SK-N-MC (cell line): ENCODE data around the gene SAV1.
"Not testable (repeated sequence)": the region's sequence is repeated elsewhere in the genome, so short reads cannot be mapped to it uniquely, and the experiment has no call there.

Experiments
- DNase-seq: peaks from one replicate; pipeline ENCODE4 v3.0.0-alpha.2; 2011; ENCODE audit warnings: low read depth, low spot score
- H3K27ac ChIP-seq: fragments of 200-600 bp; sonication (generic); 2 replicates; pipeline ENCODE4 v1.5.1; 2016; ENCODE audit warnings: mixed run types
- H3K36me3 ChIP-seq: fragments of 200-600 bp; sonication (generic); 2 replicates; pipeline ENCODE4 v1.6.1; 2017; ENCODE audit warnings: antibody characterized with exemption, low read length, mixed read lengths; ENCODE audit not compliant: insufficient read depth
- H3K4me3 ChIP-seq: fragments of 200-600 bp; sonication (generic); 2 replicates; pipeline ENCODE4 v1.5.1; 2016
- H3K9ac ChIP-seq: fragments of 200-600 bp; sonication (generic); 2 replicates; pipeline ENCODE4 v1.8.0; 2017; ENCODE audit warnings: mixed run types, mixed read lengths; ENCODE audit not compliant: insufficient read length
- H3K9me3 ChIP-seq: fragments of 200-600 bp; sonication (generic); 2 replicates; pipeline ENCODE4 v1.6.1; 2017; ENCODE audit warnings: low read depth, mild to moderate bottlenecking, antibody characterized with exemption, low read length, moderate library complexity, mixed read lengths
- EZH2 ChIP-seq: fragments of 200-600 bp; sonication (generic); IDR thresholded peaks from one replicate; pipeline ENCODE4 v1.6.1; 2017; ENCODE audit warnings: antibody characterized with exemption
- FOXP2 ChIP-seq: optimal IDR thresholded peaks from 2 replicates; pipeline ENCODE3; 2011; ENCODE audit warnings: mild to moderate bottlenecking, moderate library complexity; ENCODE audit not compliant: insufficient read depth; ENCODE audit errors: extremely low read length, control extremely low read depth
- POLR2AphosphoS5 ChIP-seq: IDR thresholded peaks from 2 replicates; pipeline ENCODE4 v1.6.1; 2012; ENCODE audit warnings: mild to moderate bottlenecking, low read depth, low read length, borderline replicate concordance

Gene SAV1

DNA sequence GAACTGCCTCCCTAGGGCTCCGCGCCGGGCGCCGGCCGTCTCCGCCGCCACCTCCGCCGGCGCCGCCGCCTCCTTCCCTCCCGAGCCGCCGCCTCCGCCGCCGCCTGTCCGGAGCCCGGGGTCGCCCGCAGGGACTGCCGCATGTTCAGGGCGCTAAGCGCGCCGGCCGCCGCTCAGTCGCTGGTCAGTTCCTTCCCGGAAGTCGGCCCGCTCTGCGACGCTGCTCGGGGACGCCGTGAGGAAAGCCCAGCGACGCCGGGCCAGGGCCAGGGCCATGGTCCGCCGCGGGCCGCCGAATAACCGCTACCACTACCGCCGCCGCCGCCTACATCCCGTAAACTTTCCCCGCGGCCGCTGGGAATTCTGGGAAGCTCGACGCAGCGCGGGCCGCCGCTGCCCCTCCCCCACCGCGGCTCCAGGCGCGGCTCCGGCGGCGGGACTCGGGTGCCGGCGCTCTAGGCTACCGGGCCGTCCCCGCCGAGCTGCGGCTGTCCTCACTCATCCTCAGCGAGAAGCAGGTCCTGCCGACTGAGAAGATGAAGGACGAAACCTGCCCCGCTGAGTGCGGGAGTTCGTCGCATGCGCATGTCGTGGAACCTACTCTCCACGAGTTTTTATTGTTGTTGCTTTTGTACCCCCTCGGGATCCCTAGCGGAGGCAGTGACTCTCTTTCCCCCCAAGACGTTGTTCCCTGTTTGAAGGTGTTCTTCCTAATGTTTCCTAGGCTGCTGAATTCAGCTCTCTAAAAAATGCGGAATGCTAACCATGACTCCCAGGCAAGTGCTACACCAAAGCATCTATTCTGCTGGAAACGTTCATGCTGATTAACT, at the start of gene SAV1:
TSS of gene SAV1 (minus strand) at position 311 of the 830 bp plus-strand sequence. CDS start 339 bp downstream, outside the sequence.
- TF ChIP-seq FOXP2 = no peak
- peak; percentile 96 for TF ChIP-seq POLR2AphosphoS5
- TF ChIP-seq EZH2 = no peak
- H3K27ac ChIP-seq = peak within 1 kb of the TSS; percentile 86
- peaks cover 14% of the 10 kb centered on the region for H3K36me3 ChIP-seq
- peak within 1 kb of the TSS; percentile 98 for H3K4me3 ChIP-seq
- H3K9me3 ChIP-seq = no peaks in the 10 kb centered on the region
- DNase-seq = peak; percentile 52
- peak within 1 kb of the TSS; percentile 89 for H3K9ac ChIP-seq

- Histone ChIP-seq H3K9ac (no peak overlapping the region), H3K36me3 (peaks cover 4% of the 10 kb centered on the region), H3K27ac (no peak overlapping the region), H3K9me3 (no peaks in the 10 kb centered on the region), H3K4me3 (no peak overlapping the region)
- TF ChIP-seq POLR2AphosphoS5 (no peak), EZH2 (no peak), FOXP2 (no peak)
- no peak for DNase-seq
Observed at GRCh38 chr14:50717811-50718210, 49.7 kb upstream of the SAV1 start.

DNA sequence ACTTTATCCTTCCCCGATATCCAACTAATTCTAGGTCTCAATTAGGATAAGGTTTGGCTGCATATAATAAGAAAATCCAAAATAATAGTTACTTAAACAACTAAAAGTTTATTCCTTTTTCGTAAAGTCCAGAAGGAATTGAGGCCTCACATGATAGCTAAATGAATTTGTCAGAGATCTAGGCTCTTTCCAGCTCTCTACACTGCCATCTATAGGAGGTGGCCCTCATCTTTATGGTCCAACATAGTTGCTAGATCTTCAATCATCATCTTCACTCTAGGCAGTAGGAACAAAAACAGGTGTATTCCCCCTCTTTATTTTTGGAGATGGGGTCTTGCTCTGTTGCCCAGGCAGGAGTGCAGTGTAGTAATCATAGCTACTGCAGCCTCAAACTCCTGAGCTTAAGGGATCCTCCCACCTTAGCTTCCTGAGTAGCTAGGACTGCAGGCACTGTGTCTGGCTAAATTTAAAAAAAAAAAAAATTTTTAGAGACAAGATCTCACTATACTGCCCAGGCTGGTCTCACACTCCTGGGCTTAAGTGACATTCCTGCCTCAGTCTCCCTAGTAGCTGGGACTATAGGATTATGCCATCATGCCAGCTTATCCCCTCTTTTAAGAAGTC, 46.5 kb upstream of the SAV1 start:
- H3K36me3 ChIP-seq = no peaks in the 10 kb centered on the region
- H3K9me3 ChIP-seq = no peaks in the 10 kb centered on the region
- H3K4me3 ChIP-seq = no peak overlapping the region
- TF ChIP-seq FOXP2 = no peak
- TF ChIP-seq EZH2 = no peak
- no peak for TF ChIP-seq POLR2AphosphoS5
- H3K27ac ChIP-seq = no peak overlapping the region
- H3K9ac ChIP-seq = no peak overlapping the region
- DNase-seq = peak; percentile 20

DNA sequence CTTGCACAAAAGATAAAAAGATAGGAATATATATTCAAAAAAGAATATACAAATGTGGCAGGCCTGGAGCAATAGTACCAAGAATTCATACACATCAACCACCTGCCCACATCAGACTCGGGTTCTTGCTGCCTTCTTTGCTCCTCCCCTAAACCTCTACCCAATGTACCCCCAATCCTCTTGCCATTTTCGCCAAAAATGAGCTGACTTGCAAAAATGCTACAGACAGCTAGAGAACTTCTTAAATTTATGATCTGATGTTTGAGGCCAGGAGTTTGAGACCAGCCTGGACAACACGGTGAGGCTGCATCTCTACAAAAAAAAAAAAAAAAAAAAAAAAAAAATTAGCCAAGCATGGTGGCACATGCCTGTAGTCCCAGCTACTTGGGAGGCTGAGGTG, 42.9 kb upstream of the SAV1 start:
- no peak overlapping the region for H3K4me3 ChIP-seq
- no peaks in the 10 kb centered on the region for H3K36me3 ChIP-seq
- no peak overlapping the region for H3K9ac ChIP-seq
- no peak for DNase-seq
- H3K27ac ChIP-seq = no peak overlapping the region
- no peak for TF ChIP-seq EZH2
- TF ChIP-seq FOXP2 = no peak
- TF ChIP-seq POLR2AphosphoS5 = no peak
- H3K9me3 ChIP-seq = no peaks in the 10 kb centered on the region

DNA sequence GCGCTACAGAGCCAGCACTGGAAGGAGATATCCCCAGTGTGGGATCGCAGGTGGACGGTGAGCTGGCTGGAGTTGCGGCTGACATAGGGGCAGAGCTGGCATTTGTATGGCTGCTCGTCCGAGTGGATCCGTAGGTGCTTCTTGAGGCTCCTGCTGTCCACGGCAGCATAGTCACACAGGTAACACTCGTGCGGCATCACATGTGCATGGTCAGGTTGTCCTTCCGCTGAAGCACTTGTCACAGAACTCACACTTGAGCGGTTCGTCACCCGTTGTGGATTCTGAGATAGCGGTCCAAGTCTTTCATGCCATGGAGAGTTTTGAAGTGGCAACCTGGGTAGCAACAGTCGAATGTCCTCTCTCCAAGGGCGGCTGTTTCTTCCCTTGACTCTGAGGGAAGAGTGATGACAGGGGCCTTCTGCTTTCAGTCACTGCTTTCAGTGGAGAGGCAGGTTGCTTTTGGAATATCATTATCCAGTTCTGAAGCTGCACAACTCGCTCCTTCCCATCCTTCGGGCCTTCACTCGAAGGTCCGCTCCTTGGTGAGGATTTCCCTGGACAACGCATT, 37.0 kb upstream of the SAV1 start:
- DNase-seq = no peak
- no peaks in the 10 kb centered on the region for H3K36me3 ChIP-seq
- no peak overlapping the region for H3K4me3 ChIP-seq
- no peak for TF ChIP-seq FOXP2
- no peak for TF ChIP-seq EZH2
- no peak for TF ChIP-seq POLR2AphosphoS5
- H3K9me3 ChIP-seq = no peaks in the 10 kb centered on the region
- H3K9ac ChIP-seq = no peak overlapping the region
- H3K27ac ChIP-seq = no peak overlapping the region

- TF ChIP-seq FOXP2 (no peak), POLR2AphosphoS5 (no peak), EZH2 (no peak)
- DNase-seq = no peak
- H3K9me3 ChIP-seq = no peaks in the 10 kb centered on the region
- H3K9ac ChIP-seq = no peak overlapping the region
- no peak overlapping the region for H3K4me3 ChIP-seq
- no peaks in the 10 kb centered on the region for H3K36me3 ChIP-seq
- no peak overlapping the region for H3K27ac ChIP-seq
Observed at GRCh38 chr14:50704454-50705010, 36.4 kb upstream of the SAV1 start.

DNA sequence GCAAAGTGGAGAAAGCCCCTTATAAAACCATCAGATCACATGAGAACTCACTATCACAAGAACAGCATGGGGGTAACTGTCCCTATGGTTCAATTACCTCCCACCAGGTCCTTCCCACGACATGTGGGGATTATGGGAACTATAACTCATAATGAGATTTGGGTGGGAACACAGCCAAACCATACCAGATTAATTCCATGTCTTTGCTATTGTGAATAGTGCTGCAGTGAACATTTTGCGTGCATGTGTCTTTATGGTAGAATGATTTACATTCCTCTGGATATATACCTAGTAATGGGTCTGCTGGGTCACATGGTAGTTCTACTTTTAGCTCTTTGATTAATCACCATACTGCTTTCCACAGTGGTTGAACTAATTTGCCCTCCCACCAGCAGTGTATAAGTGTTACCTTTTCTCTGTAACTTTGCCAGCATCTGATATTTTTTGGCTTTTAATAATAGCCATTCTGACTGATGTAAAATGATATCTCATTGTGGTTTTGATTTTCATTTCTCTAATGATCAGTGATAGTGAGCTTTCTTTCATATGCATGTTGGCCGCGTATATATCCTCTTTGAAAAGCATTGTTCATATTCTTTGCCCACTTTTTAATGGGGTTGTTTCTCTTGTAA, 29.7 kb upstream of the SAV1 start:
- peak; percentile 30 for DNase-seq
- Histone ChIP-seq H3K27ac (no peak overlapping the region), H3K9ac (no peak overlapping the region), H3K9me3 (no peaks in the 10 kb centered on the region), H3K4me3 (peak overlapping the region; percentile 36), H3K36me3 (no peaks in the 10 kb centered on the region)
- TF ChIP-seq POLR2AphosphoS5 = no peak

- DNase-seq, H3K4me3 ChIP-seq, H3K36me3 ChIP-seq, H3K9ac ChIP-seq, H3K27ac ChIP-seq, H3K9me3 ChIP-seq: not testable (repeated sequence)
Observed at GRCh38 chr14:50694260-50694659, 26.2 kb upstream of the SAV1 start.
